BJ (cell line): ENCODE results near the gene MIS18A. TPM values are rescaled to one million over a fixed set of nuclear protein-coding genes. Genes with fewer than 3 reads are reported as not detected.

Experiments used
- CTCF ChIA-PET: fragments of 350-600 bp; formaldehyde crosslinking; extraction: SDS; loops from one replicate; lab custom pipeline; 2021; ENCODE audit warnings: antibody characterized with exemption, inconsistent platforms; lab: Yijun Ruan, JAX
- POLR2A ChIA-PET: fragments of 300-600 bp; sonication (Branson Sonifier 250); formaldehyde crosslinking; extraction: SDS; loops from one replicate; lab custom pipeline; 2021; ENCODE audit warnings: antibody characterized with exemption; lab: Charles Lee
- DNase-seq: peaks from one replicate; pipeline ENCODE4 v3.0.0-alpha.2; 2011; ENCODE audit warnings: low read depth
- H3K27me3 ChIP-seq: 2 replicates; pipeline ENCODE4 v1.6.0; 2011; ENCODE audit warnings: low read length; ENCODE audit not compliant: control insufficient read depth, insufficient read depth
- H3K36me3 ChIP-seq: 2 replicates; pipeline ENCODE4 v1.5.1; 2011; ENCODE audit warnings: low read length; ENCODE audit not compliant: control insufficient read depth, insufficient read depth
- H3K4me3 ChIP-seq: 2 replicates; pipeline ENCODE4 v1.5.1; 2011; ENCODE audit warnings: low read depth, mild to moderate bottlenecking, control low read depth, low read length
- polyA plus RNA-seq: library from polyadenylated mRNA; depleted of rRNA; stranded (reverse); fragments of >200 nt; gene quantifications from 2 replicates; pipeline ENCODE4 v1.2.3, GENCODE V29; 2011
- TF ChIP-seq, protein P1 (sequence below): IDR thresholded peaks from 2 replicates; pipeline ENCODE4 v1.5.1; 2011; ENCODE audit warnings: low read depth, mild to moderate bottlenecking, control low read depth, inconsistent platforms, low read length, moderate library complexity; ENCODE audit not compliant: insufficient read depth

Gene MIS18A
- polyA plus RNA-seq, 1 experiment: 6.0 TPM

DNA sequence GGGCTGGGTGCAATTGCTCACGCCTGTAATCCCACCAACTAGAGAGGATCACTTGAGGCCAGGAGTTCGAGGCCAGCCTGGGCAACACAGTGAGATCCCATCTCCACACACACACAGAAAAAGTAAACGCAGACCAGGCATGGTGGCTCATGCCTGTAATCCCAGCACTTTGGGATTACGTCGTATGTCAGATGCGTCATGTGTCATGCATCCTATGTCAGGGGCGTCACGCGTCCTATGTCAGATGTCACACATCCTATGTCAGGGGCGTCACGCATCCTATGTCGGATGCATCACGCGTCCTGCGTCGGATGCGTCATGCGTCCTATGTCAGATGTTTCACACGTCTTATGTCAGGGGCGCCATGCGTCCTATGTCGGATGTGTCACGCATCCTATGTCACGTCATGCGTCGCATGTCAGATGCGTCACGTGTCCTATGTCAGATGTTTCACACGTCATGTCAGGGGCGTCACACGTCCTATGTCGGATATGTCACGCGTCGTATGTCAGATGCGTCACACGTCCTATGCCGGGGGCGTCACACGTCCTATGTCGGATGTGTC is 21.4 kb upstream of the MIS18A start:
- POLR2A ChIA-PET: no interaction called here
- peaks cover 4% of the 10 kb centered on the region for H3K36me3 ChIP-seq
- DNase-seq: no peak
- CTCF ChIA-PET: no interaction called here
- no peaks in the 10 kb centered on the region for H3K27me3 ChIP-seq
- TF ChIP-seq, protein P1, sequence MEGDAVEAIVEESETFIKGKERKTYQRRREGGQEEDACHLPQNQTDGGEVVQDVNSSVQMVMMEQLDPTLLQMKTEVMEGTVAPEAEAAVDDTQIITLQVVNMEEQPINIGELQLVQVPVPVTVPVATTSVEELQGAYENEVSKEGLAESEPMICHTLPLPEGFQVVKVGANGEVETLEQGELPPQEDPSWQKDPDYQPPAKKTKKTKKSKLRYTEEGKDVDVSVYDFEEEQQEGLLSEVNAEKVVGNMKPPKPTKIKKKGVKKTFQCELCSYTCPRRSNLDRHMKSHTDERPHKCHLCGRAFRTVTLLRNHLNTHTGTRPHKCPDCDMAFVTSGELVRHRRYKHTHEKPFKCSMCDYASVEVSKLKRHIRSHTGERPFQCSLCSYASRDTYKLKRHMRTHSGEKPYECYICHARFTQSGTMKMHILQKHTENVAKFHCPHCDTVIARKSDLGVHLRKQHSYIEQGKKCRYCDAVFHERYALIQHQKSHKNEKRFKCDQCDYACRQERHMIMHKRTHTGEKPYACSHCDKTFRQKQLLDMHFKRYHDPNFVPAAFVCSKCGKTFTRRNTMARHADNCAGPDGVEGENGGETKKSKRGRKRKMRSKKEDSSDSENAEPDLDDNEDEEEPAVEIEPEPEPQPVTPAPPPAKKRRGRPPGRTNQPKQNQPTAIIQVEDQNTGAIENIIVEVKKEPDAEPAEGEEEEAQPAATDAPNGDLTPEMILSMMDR: no peak
- no peak overlapping the region for H3K4me3 ChIP-seq

DNA sequence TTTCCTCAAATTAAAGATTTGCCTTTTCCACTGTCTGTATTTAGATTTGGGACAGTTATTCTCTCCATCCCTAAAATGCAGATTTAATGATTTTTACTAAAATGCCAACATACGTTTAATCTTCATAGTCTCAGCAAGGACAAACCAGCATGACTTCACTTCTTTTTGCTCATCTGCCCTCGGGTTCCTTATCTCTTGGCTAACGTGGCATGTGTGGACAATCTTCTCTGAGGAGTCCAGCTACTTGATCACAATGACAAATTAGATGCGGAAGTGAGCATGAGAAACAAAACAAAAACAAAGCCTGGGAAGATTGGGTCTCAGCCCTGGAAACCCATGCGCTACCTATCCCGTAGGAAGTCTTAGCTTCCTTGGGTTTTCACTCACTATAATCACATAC is 20.8 kb upstream of the MIS18A start:
- TF ChIP-seq, protein P1: no peak
- CTCF ChIA-PET: interaction anchor here (1.1 kb wide), 1 partner anchor 24 kb away, joined by 3 read pairs; no protein-coding TSS in a partner anchor

DNA sequence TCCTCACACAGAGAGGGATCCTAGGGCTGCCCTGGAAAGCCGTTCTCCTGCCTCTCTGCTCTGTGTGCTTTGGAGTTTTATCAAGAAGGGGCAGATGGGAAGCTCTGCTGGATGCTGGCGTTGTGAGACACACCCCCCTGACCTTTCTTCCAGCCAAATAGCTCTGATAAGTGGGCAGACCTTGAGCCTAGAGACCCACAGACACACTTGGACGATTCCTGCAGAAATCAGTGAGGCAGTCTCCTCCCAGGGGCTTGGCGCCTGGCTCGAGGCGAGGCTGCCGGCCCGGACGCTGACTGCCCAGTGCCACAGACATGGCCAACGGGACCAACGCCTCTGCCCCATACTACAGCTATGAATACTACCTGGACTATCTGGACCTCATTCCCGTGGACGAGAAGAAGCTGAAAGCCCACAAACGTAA is 19.8 kb upstream of the MIS18A start, which contains the start of gene MRAP:
Gene MRAP, plus strand, starts transcription at position 198 of the 424 bp plus-strand sequence. Its CDS starts 117 bp downstream, at position 315.
- CTCF ChIA-PET: interaction anchor here (1.1 kb wide), 1 partner anchor 25 kb away, joined by 3 read pairs; no protein-coding TSS in a partner anchor
- TF ChIP-seq, protein P1: no peak
- H3K4me3 ChIP-seq: no peak within 1 kb of the TSS
- peaks cover 4% of the 10 kb centered on the region for H3K36me3 ChIP-seq
- no peak for DNase-seq
- H3K27me3 ChIP-seq: no peaks in the 10 kb centered on the region
- POLR2A ChIA-PET: interaction anchor here (0.6 kb wide), 1 partner anchor 11 kb away, joined by 6 read pairs; no protein-coding TSS in a partner anchor

More for the DNA sequence above, 20.8 kb upstream of the MIS18A start:
- H3K4me3 ChIP-seq: no peak overlapping the region
- H3K27me3 ChIP-seq: no peaks in the 10 kb centered on the region
- POLR2A ChIA-PET: no interaction called here
- DNase-seq: no peak
- peaks cover 4% of the 10 kb centered on the region for H3K36me3 ChIP-seq

DNA sequence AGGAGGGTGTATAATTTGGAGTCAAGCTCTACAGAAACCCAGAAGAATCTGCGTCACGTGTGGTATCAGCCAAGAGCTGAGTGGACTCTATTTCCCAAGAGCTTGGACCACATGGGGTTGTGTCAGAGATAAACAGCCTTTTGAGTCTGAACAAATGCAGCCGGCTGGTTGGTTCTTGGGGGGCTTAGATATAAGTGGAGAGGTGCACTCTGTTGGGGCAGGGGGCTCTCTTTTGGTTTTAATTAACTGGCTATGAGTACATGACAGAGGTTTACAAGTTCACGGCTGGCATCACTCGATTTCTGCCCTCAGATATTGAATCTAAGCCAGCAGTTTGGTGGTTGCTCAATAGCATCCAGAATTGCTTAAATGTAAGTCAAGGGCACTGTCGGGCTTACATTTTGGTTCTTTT is 19.3 kb upstream of the MIS18A start:
- Histone ChIP-seq H3K4me3 (no peak overlapping the region), H3K36me3 (peaks cover 4% of the 10 kb centered on the region), H3K27me3 (no peaks in the 10 kb centered on the region)
- TF ChIP-seq, protein P1: no peak
- POLR2A ChIA-PET: interaction anchor here (0.6 kb wide), 1 partner anchor 10 kb away, joined by 6 read pairs; no protein-coding TSS in a partner anchor
- CTCF ChIA-PET: interaction anchor here (0.7 kb wide), 1 partner anchor 421 kb away, joined by 3 read pairs; no protein-coding TSS in a partner anchor
- DNase-seq: no peak

DNA sequence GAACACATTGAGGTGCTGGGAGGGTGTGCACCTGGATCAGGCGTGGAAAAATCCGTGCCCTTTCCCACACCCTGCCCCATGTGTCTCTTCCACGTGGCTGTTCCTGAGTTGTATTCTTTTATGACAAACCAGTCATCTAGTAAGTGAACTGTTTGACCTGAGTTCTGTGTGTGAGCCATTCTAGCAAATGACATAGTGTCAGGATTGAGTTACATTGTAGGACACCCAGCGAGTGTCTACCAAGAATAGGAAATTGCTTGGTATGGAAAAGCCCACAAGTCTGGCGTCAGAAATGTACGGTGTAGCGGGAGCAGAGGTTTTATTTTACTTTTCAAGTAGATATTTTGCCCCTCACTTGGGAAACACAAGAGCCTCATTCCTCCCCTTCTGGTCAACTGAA is 18.6 kb upstream of the MIS18A start:
- TF ChIP-seq, protein P1: no peak

More for the DNA sequence above, 18.6 kb upstream of the MIS18A start:
- no peaks in the 10 kb centered on the region for H3K27me3 ChIP-seq
- no peak overlapping the region for H3K4me3 ChIP-seq
- peaks cover 4% of the 10 kb centered on the region for H3K36me3 ChIP-seq
- no peak for DNase-seq
- POLR2A ChIA-PET: no interaction called here
- CTCF ChIA-PET: interaction anchor here (0.6 to 0.7 kb wide), 2 partner anchors 63 to 422 kb away, joined by 3 to 4 read pairs; no protein-coding TSS in a partner anchor
